HG03066 (cell line): ENCODE data around the gene CCDC142.
"Not testable (repeated sequence)": the region's sequence is repeated elsewhere in the genome, so short reads cannot be mapped to it uniquely, and the experiment has no call there.

Experiments
- ATAC-seq: cut with Tn5 transposase; IDR thresholded peaks from one replicate; pipeline ENCODE4 v1.9.1; 2021; ENCODE audit warnings: low read depth; ENCODE audit not compliant: unreplicated experiment

The CCDC142 gene

GRCh38 chr2:74447230-74447999, 35.4 kb downstream of the CCDC142 start:
- ATAC-seq: no peak

GRCh38 chr2:74444498-74445318, 38.1 kb downstream of the CCDC142 start:
- ATAC-seq: no peak

GRCh38 chr2:74442483-74443297, 40.1 kb downstream of the CCDC142 start:
- not testable (repeated sequence) for ATAC-seq

GRCh38 chr2:74441690-74442482, 40.9 kb downstream of the CCDC142 start, which contains the start of gene RTKN:
Gene RTKN (minus strand): TSS chr2:74441937. CDS start chr2:74441816, 121 bp downstream.
- no peak for ATAC-seq

- ATAC-seq: no peak
These were observed 41.6 kb downstream of the CCDC142 start for GRCh38 chr2:74441170-74441689.

GRCh38 chr2:74440378-74441169, 42.2 kb downstream of the CCDC142 start:
- ATAC-seq: peak; percentile 87

GRCh38 chr2:74439803-74440377, 42.9 kb downstream of the CCDC142 start:
- ATAC-seq: peak; percentile 3

- no peak for ATAC-seq
These were observed 43.4 kb downstream of the CCDC142 start for GRCh38 chr2:74439373-74439772.

GRCh38 chr2:74438248-74438647, 44.5 kb downstream of the CCDC142 start:
- no peak for ATAC-seq

GRCh38 chr2:74436848-74437695, 45.7 kb downstream of the CCDC142 start:
- no peak for ATAC-seq

- no peak for ATAC-seq
These were observed 46.5 kb downstream of the CCDC142 start for GRCh38 chr2:74436111-74436805.

GRCh38 chr2:74430502-74430901, 52.3 kb downstream of the CCDC142 start:
- no peak for ATAC-seq

- no peak for ATAC-seq
These were observed 53.0 kb downstream of the CCDC142 start for GRCh38 chr2:74429487-74430451.

- no peak for ATAC-seq
These were observed 54.1 kb downstream of the CCDC142 start for GRCh38 chr2:74428675-74429074.

GRCh38 chr2:74427551-74427950, 55.2 kb downstream of the CCDC142 start:
- ATAC-seq: no peak

GRCh38 chr2:74426181-74426758, 56.5 kb downstream of the CCDC142 start:
- no peak for ATAC-seq
